HFFc6 (cell line): ENCODE results near the gene CCBE1. TPM values are rescaled to one million over a fixed set of nuclear protein-coding genes. Genes with fewer than 3 reads are reported as not detected.

Experiments
- DNase-seq: peaks from one replicate; pipeline ENCODE4 v3.0.0-alpha.2; 2018
- H3K27ac Mint-ChIP-seq: 2 replicates; pipeline ENCODE4 v1.8.0; 2020; ENCODE audit warnings: mild to moderate bottlenecking, mixed read lengths
- H3K27me3 Mint-ChIP-seq: 2 replicates; pipeline ENCODE4 v1.8.0; 2021; ENCODE audit warnings: mild to moderate bottlenecking, moderate library complexity, mixed read lengths; ENCODE audit not compliant: insufficient read depth
- H3K36me3 Mint-ChIP-seq: 2 replicates; pipeline ENCODE4 v1.8.0; 2021; ENCODE audit warnings: low read depth, mixed read lengths
- H3K4me1 Mint-ChIP-seq: 2 replicates; pipeline ENCODE4 v1.8.0; 2020; ENCODE audit warnings: low read depth, mixed read lengths
- H3K4me3 Mint-ChIP-seq: 2 replicates; pipeline ENCODE4 v1.8.0; 2020; ENCODE audit warnings: mild to moderate bottlenecking, moderate library complexity, mixed read lengths
- H3K9me3 Mint-ChIP-seq: 2 replicates; pipeline ENCODE4 v1.8.0; 2020; ENCODE audit warnings: mild to moderate bottlenecking, mixed read lengths
- CTCF ChIP-seq: fragments of 200-600 bp; sonication (generic); IDR thresholded peaks from 2 replicates; pipeline ENCODE4 v1.5.0; 2021; ENCODE audit warnings: antibody characterized with exemption, mild to moderate bottlenecking
- total RNA-seq, 6 experiments: library from RNA; stranded (reverse); fragmentation: NEBNext Ultra II Directional; extraction: Animal tissue kit (Norgen Biotek cat#: 25700); gene quantifications; 2 replicates in 1 of 6; 3 replicates in 5 of 6; pipeline ENCODE4 v1.2.3, GENCODE V29; 2021

CCBE1 gene
- total RNA-seq, 6 experiments from 2014 or later: 161 to 223 (median 206) TPM

DNA sequence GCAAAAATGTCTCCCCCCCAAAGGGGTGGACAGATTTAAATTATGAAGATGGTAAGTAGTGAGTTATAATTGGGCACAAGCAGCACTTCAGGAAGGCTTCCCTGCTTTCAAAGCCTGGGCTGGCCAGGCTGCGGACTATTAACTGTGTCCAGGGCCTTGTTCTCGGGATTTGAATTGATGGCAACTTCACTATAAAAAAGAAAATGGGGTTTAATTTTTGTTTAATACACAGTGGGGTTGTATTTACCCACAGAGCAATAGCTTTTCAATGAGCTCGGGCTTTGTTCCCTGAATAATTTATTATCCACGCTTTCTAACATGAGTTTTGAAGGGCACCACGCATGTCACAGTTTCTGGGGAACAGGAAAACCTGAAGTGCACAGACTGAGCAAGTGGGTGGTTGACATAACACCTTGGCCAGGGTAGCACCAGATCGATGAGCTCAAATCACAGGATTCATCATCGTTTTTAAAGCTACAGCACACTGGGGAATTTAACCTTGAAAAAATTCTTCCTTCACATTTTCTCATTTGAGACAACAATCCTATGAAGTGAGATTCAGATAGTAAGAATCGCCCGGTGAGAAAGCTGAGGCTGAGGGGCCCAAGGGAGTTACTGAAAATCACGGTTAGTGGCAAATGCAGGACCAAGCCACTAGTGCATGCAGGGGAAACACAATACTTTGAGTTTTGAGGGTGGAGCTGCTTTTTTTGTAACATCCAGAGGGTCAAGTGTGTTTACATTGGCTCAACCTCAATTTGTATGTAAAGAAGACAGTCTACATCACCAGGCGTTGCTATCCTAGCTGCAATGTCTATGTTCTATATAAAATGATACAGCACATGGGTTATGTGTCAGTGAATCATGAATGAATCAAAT, 309.3 kb downstream of the CCBE1 start:
- DNase-seq: no peak

GRCh38 chr18:59386909-59387686, 310.1 kb downstream of the CCBE1 start:
- Mint-ChIP-seq H3K27ac (no peak overlapping the region), H3K9me3 (no peaks in the 10 kb centered on the region), H3K36me3 (peaks cover under 1% of the 10 kb centered on the region; the same call in 1 of the 2 replicates), H3K27me3 (peaks cover 3% of the 10 kb centered on the region), H3K4me1 (peaks cover 6% of the 10 kb centered on the region; the same call in 1 of the 2 replicates), H3K4me3 (no peak overlapping the region)
- no peak for DNase-seq
- no peak for TF ChIP-seq CTCF

More for the DNA sequence above, 309.3 kb downstream of the CCBE1 start:
- peaks cover 7% of the 10 kb centered on the region; the same call in 1 of the 2 replicates for H3K36me3 Mint-ChIP-seq
- no peak for TF ChIP-seq CTCF
- H3K9me3 Mint-ChIP-seq: no peaks in the 10 kb centered on the region
- no peak overlapping the region for H3K27ac Mint-ChIP-seq
- no peak overlapping the region for H3K4me3 Mint-ChIP-seq
- peaks cover 6% of the 10 kb centered on the region; the same call in 1 of the 2 replicates for H3K4me1 Mint-ChIP-seq
- H3K27me3 Mint-ChIP-seq: peaks cover 3% of the 10 kb centered on the region

DNA sequence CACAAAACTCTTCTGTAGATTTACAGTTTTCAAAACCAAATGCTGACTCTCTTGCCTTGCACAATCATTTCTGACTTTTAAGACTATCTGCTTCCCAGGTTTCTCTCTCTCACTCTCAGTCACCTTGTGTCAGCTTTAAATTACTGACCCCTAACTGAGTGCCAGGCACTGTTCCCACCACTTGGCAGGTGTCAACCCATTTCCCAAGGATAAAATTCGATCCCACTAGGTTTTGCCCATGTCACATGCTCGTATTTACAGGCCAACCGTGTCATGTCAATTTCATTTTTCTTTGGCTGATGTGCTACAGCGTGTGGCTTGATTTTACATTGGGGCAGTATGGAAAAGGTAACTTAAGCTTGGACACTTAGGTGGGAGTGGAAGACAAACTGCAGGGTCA, 312.0 kb downstream of the CCBE1 start:
- Mint-ChIP-seq H3K4me3 (no peak overlapping the region), H3K9me3 (no peaks in the 10 kb centered on the region), H3K4me1 (peaks cover 13% of the 10 kb centered on the region), H3K27me3 (peaks cover 5% of the 10 kb centered on the region), H3K27ac (no peak overlapping the region), H3K36me3 (0 out of 2 replicates have a peak, but pooled peaks cover 7% of the 10 kb centered on the region)
- DNase-seq: no peak
- TF ChIP-seq CTCF: no peak

DNA sequence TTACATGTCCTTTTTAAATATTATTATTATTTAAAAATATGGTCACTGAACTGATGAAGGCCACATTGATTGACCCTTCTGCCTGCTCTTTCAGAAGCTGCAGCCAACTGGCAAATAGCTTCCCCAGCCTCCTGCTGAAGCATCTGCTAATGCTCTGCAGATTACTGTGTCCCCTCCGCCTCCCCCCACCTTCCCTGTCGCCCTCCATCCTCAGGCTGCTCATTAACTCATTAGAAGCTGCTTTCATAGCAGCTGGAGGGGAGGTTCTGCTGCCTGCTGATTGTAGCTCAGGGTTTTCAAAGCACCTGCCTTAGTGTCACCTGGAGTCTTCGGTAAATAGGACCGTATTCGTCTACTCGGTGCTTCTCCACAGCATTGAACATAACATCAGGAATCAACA, 313.4 kb downstream of the CCBE1 start:
- no peak overlapping the region for H3K4me3 Mint-ChIP-seq
- no peak for TF ChIP-seq CTCF
- peaks cover 20% of the 10 kb centered on the region for H3K4me1 Mint-ChIP-seq
- no peaks in the 10 kb centered on the region for H3K9me3 Mint-ChIP-seq
- H3K27me3 Mint-ChIP-seq: peaks cover 5% of the 10 kb centered on the region
- DNase-seq: no peak
- no peak overlapping the region for H3K27ac Mint-ChIP-seq
- H3K36me3 Mint-ChIP-seq: 0 out of 2 replicates have a peak, but pooled peaks cover 11% of the 10 kb centered on the region

GRCh38 chr18:59382383-59382782, 314.8 kb downstream of the CCBE1 start:
- Mint-ChIP-seq H3K9me3 (no peaks in the 10 kb centered on the region), H3K4me3 (no peak overlapping the region), H3K27me3 (peaks cover 5% of the 10 kb centered on the region), H3K4me1 (peaks cover 27% of the 10 kb centered on the region), H3K36me3 (0 out of 2 replicates have a peak, but pooled peaks cover 22% of the 10 kb centered on the region), H3K27ac (no peak overlapping the region)
- TF ChIP-seq CTCF: no peak
- no peak for DNase-seq
